ENCODE data around the gene S100A8. TPM values are rescaled to one million over a fixed set of nuclear protein-coding genes. Genes with fewer than 3 reads are reported as not detected.

The S100A8 gene
- not detected in 2 replicates for total RNA-seq (2014; rRNA removed; shearing (Covaris generic); ENCODE audit: low replicate concordance)

DNA sequence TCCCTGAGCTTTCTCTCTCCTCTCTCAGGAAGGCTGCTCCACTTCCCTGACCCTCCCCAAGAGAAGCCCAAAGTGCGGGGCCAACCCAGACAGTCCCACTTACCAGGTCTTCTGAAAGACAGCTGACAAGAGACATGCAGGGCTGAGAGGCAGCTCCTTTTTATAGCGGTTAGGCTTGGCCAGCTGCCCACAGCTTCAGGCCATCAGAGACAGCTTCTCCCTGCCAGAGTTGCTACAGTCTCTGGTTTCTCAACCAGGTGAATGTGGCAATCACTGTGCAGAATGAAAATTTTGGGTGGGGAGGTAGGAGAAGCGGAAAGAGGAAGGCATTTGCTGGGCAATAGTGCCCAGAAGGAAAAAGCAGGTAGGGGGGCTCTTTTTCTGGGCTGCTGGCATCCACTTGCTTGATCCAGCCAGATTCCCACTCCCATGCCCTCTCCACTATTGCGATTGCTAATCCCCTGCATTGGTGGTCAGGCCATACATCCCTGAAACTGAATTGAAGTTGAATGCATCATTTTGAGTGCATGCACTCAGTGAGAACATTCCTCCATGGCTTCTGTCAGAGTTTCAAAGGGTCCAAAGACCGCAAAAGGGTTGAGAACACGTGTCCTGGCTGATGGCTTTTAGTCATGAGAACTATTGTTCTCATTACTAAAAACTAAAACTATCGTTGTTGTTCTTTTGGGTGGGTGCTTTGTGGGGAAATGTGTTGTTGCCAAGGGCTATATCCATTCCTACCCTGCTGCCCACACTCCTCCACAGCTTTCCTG is at the start of gene S100A8:
TSS of gene S100A8 (minus strand) at position 136 of the 773 bp plus-strand sequence. CDS start 538 bp downstream, outside the sequence.
- H3K4me2 ChIP-seq (ENCODE audit: low read depth, low read length, poor library complexity, severe bottlenecking), result no peak within 1 kb of the TSS
- no peaks in the 10 kb centered on the region for H3K9me2 ChIP-seq (replicated peaks; ENCODE audit: insufficient read depth, low read length)
- H3K4me1 ChIP-seq (ENCODE audit: low read length), result no peaks in the 10 kb centered on the region
- H4K20me1 ChIP-seq (ENCODE audit: insufficient read depth, low read depth, low read length), result no peaks in the 10 kb centered on the region
- H3K27me3 ChIP-seq (ENCODE audit: low read length), result no peaks in the 10 kb centered on the region
- H3K9ac ChIP-seq (ENCODE audit: low read length), result no peak within 1 kb of the TSS
- no peak for DNase-seq
- no peak within 1 kb of the TSS for H3K4me3 ChIP-seq (ENCODE audit: low read length)
- H2AFZ ChIP-seq (ENCODE audit: low read length), result no peak within 1 kb of the TSS
- no peaks in the 10 kb centered on the region for H3K79me2 ChIP-seq (ENCODE audit: low read length)
- no peaks in the 10 kb centered on the region for H3K9me3 ChIP-seq (ENCODE audit: low read length)
- no peak within 1 kb of the TSS for H3K27ac ChIP-seq (ENCODE audit: low read length)
- H3K36me3 ChIP-seq (ENCODE audit: insufficient read depth, low read length), result no peaks in the 10 kb centered on the region

DNA sequence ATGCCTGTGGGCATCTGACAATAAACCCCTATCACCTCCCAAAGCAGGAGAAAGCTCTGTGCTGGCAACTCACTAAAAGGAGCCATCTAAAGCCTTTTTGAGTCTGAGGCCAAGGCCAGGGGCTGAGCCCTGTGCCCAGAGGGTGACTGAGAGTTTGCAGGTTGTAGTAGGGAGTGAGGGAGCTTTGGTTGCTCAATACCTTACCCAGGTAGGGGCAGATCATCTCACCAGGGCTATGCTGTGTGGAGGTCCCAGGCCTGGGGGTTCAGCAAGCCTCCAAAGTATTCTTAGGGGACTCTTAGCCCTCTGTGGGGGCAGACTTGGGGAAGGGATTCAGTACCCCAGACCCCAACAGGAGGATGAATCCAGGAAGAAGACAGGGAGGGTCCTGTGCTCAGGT is 48.4 kb upstream of the S100A8 start:
- Histone ChIP-seq H3K27me3 (ENCODE audit: low read length) (no peaks in the 10 kb centered on the region), H3K4me1 (ENCODE audit: low read length) (no peaks in the 10 kb centered on the region), H3K4me3 (ENCODE audit: low read length) (no peak overlapping the region), H2AFZ (ENCODE audit: low read length) (no peak overlapping the region), H3K36me3 (ENCODE audit: insufficient read depth, low read length) (no peaks in the 10 kb centered on the region), H3K9ac (ENCODE audit: low read length) (no peak overlapping the region), H4K20me1 (ENCODE audit: insufficient read depth, low read depth, low read length) (no peaks in the 10 kb centered on the region), H3K9me2 (replicated peaks; ENCODE audit: insufficient read depth, low read length) (no peaks in the 10 kb centered on the region), H3K27ac (ENCODE audit: low read length) (no peak overlapping the region), H3K79me2 (ENCODE audit: low read length) (no peaks in the 10 kb centered on the region), H3K4me2 (ENCODE audit: low read depth, low read length, poor library complexity, severe bottlenecking) (no peak overlapping the region), H3K9me3 (ENCODE audit: low read length) (no peaks in the 10 kb centered on the region)
- no peak for DNase-seq

DNA sequence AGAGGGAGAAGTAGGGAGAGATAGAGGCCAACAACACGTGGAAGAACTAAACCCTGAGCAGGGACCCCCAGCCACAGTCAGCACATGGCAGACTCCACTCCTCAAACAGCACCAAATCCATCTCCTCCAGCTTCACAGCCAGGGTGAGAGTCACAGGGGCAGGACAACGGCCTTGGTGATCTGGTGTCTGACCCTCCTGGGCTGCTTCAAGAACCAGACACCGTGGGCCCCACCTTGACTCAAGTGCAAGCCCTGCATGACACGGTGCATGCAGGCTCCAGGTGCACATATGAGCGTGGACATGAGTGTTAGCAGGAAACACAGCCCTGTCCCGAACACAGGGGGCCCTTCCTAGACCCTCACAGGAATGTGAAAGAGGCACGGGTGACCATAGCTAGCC is 47.7 kb upstream of the S100A8 start:
- Histone ChIP-seq H3K27ac (ENCODE audit: low read length) (no peak overlapping the region), H3K4me1 (ENCODE audit: low read length) (no peaks in the 10 kb centered on the region), H4K20me1 (ENCODE audit: insufficient read depth, low read depth, low read length) (no peaks in the 10 kb centered on the region), H3K4me2 (ENCODE audit: low read depth, low read length, poor library complexity, severe bottlenecking) (no peak overlapping the region), H3K27me3 (ENCODE audit: low read length) (no peaks in the 10 kb centered on the region), H3K9me2 (replicated peaks; ENCODE audit: insufficient read depth, low read length) (no peaks in the 10 kb centered on the region), H2AFZ (ENCODE audit: low read length) (no peak overlapping the region), H3K9me3 (ENCODE audit: low read length) (no peaks in the 10 kb centered on the region), H3K36me3 (ENCODE audit: insufficient read depth, low read length) (no peaks in the 10 kb centered on the region), H3K4me3 (ENCODE audit: low read length) (no peak overlapping the region), H3K79me2 (ENCODE audit: low read length) (no peaks in the 10 kb centered on the region), H3K9ac (ENCODE audit: low read length) (no peak overlapping the region)
- DNase-seq, result no peak

DNA sequence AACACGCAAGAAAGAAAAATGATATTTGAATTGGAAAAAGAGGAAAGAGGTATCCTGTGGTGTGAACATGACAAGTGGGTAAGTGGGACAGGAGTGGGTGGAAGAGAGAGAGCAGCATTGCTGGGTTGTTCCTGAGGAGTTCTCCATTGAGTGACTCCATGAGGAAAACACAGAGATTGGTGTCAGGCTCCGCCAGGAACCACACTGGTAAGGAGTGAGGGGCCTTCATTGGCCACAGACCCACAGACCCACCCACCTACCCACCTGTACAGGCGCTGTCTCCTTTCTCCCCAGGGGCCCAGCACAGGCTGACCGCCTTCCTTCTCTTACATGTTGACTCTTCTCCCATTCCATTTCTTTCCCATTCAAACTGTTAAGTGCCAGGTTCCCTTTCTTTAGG is 46.4 kb upstream of the S100A8 start:
- H3K9me2 ChIP-seq (replicated peaks; ENCODE audit: insufficient read depth, low read length), result no peaks in the 10 kb centered on the region
- H3K9ac ChIP-seq (ENCODE audit: low read length), result no peak overlapping the region
- H4K20me1 ChIP-seq (ENCODE audit: insufficient read depth, low read depth, low read length), result no peaks in the 10 kb centered on the region
- H3K4me2 ChIP-seq (ENCODE audit: low read depth, low read length, poor library complexity, severe bottlenecking), result no peak overlapping the region
- H3K27me3 ChIP-seq (ENCODE audit: low read length), result no peaks in the 10 kb centered on the region
- no peaks in the 10 kb centered on the region for H3K9me3 ChIP-seq (ENCODE audit: low read length)
- H2AFZ ChIP-seq (ENCODE audit: low read length), result no peak overlapping the region
- no peaks in the 10 kb centered on the region for H3K79me2 ChIP-seq (ENCODE audit: low read length)
- H3K4me3 ChIP-seq (ENCODE audit: low read length), result no peak overlapping the region
- H3K36me3 ChIP-seq (ENCODE audit: insufficient read depth, low read length), result no peaks in the 10 kb centered on the region
- H3K4me1 ChIP-seq (ENCODE audit: low read length), result no peaks in the 10 kb centered on the region
- no peak for DNase-seq
- H3K27ac ChIP-seq (ENCODE audit: low read length), result no peak overlapping the region

DNA sequence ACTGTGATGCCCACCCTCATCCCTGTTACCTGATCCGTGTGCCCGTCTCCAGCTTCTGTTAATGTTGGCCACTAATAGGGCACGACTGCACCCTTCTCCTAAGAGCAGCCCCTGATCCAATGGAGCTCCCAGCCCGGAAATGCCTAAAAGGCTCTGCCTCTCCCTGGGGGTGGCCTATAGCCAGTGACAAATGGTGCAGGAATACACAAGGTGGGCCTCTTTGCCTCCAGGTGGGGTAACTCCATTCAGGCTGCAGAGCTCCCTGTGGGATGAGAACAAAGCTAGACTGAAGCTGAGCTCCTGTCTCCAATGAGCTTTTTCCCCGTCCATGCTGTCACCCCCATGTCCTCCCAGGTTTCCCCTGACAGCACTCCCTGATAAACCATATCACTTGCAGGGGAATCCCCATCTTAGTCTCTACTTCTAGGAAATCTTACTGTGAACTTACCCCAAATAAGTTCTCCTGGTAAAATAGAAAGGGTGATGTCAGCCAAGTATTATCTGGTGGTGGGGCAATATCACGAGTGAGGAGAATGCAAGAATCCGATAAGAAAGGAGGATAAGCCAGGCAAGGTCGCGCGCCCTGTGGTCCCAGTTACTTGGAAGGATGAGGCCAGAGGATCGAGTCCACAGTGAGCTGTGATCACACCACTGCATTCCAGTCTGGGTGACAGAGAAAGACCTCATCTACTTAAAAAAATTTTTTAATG is 44.0 kb upstream of the S100A8 start:
- Histone ChIP-seq H3K27me3 (ENCODE audit: low read length) (no peaks in the 10 kb centered on the region), H2AFZ (ENCODE audit: low read length) (no peak overlapping the region), H3K4me1 (ENCODE audit: low read length) (no peaks in the 10 kb centered on the region), H4K20me1 (ENCODE audit: insufficient read depth, low read depth, low read length) (no peaks in the 10 kb centered on the region), H3K27ac (ENCODE audit: low read length) (no peak overlapping the region), H3K4me2 (ENCODE audit: low read depth, low read length, poor library complexity, severe bottlenecking) (no peak overlapping the region), H3K9me3 (ENCODE audit: low read length) (no peaks in the 10 kb centered on the region), H3K9me2 (replicated peaks; ENCODE audit: insufficient read depth, low read length) (no peaks in the 10 kb centered on the region), H3K9ac (ENCODE audit: low read length) (no peak overlapping the region), H3K36me3 (ENCODE audit: insufficient read depth, low read length) (no peaks in the 10 kb centered on the region), H3K79me2 (ENCODE audit: low read length) (no peaks in the 10 kb centered on the region), H3K4me3 (ENCODE audit: low read length) (no peak overlapping the region)
- peak; percentile 36 for DNase-seq

DNA sequence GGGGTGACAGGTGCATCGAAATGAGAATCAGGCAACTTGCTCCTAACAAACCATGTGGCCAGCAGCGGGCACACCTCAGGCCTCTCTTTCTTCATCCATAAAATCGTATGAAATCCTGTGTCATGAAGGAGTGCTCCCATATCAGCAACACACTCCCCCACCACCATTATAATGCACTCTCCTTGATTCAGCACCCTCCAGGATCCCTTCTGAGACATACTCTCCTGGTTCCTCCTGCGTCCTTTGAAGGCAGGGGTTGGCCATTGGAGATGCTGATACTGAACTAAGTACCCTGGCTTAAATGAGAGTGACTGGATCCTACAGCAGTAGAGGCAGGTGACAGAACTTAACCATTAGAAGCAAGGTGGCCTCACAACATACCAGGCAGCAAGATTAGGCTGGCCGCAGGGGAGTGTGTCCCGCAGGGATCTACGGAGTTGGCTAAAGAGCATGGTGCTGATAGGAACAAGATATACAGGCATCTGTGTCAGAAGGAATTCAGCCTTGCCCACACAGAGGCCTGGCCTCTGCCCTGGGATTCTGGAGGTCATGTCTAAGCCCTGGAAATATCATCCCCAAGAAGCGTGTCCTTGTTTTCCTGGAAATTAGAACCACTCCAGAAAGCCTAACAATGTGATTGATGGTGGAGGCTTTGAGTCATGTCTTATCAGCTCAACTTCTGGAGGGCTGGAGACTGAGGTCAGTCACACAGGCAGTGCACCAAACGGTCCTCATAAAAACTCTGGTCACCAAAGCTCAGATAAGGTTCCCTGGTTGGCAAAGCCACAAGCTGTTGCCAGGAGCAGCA is 42.2 kb upstream of the S100A8 start:
- Histone ChIP-seq H2AFZ (ENCODE audit: low read length) (no peak overlapping the region), H3K36me3 (ENCODE audit: insufficient read depth, low read length) (no peaks in the 10 kb centered on the region), H3K27me3 (ENCODE audit: low read length) (no peaks in the 10 kb centered on the region), H4K20me1 (ENCODE audit: insufficient read depth, low read depth, low read length) (no peaks in the 10 kb centered on the region), H3K4me3 (ENCODE audit: low read length) (no peak overlapping the region), H3K4me1 (ENCODE audit: low read length) (no peaks in the 10 kb centered on the region), H3K9me3 (ENCODE audit: low read length) (no peaks in the 10 kb centered on the region), H3K27ac (ENCODE audit: low read length) (no peak overlapping the region), H3K9ac (ENCODE audit: low read length) (no peak overlapping the region), H3K79me2 (ENCODE audit: low read length) (no peaks in the 10 kb centered on the region), H3K9me2 (replicated peaks; ENCODE audit: insufficient read depth, low read length) (no peaks in the 10 kb centered on the region), H3K4me2 (ENCODE audit: low read depth, low read length, poor library complexity, severe bottlenecking) (no peak overlapping the region)
- DNase-seq, result no peak

DNA sequence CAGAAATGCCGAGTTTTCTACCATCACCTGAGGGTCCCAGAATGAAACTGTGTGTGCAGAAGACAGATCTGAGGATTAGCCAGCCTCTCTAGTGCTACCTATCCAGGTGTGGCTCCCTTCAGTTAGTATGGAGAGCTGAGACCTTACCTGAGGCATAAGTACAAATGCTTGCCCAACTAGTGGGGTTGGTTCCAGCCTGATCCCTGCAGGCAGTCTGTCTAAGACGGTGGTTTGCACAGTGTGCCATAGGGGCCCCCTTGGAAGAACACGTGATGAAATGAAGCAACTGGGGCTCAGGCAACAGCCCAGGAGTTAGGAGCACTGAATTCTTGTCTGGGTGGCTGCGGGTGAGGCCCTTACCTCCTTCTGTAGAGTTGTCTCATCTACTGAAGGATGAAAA is 41.1 kb upstream of the S100A8 start:
- H3K9me2 ChIP-seq (replicated peaks; ENCODE audit: insufficient read depth, low read length), result no peaks in the 10 kb centered on the region
- H3K36me3 ChIP-seq (ENCODE audit: insufficient read depth, low read length), result no peaks in the 10 kb centered on the region
- H3K4me3 ChIP-seq (ENCODE audit: low read length), result no peak overlapping the region
- H3K79me2 ChIP-seq (ENCODE audit: low read length), result no peaks in the 10 kb centered on the region
- H2AFZ ChIP-seq (ENCODE audit: low read length), result no peak overlapping the region
- DNase-seq, result no peak
- no peaks in the 10 kb centered on the region for H3K4me1 ChIP-seq (ENCODE audit: low read length)
- no peaks in the 10 kb centered on the region for H3K9me3 ChIP-seq (ENCODE audit: low read length)
- no peak overlapping the region for H3K27ac ChIP-seq (ENCODE audit: low read length)
- no peaks in the 10 kb centered on the region for H4K20me1 ChIP-seq (ENCODE audit: insufficient read depth, low read depth, low read length)
- H3K9ac ChIP-seq (ENCODE audit: low read length), result no peak overlapping the region
- H3K27me3 ChIP-seq (ENCODE audit: low read length), result no peaks in the 10 kb centered on the region
- H3K4me2 ChIP-seq (ENCODE audit: low read depth, low read length, poor library complexity, severe bottlenecking), result no peak overlapping the region

DNA sequence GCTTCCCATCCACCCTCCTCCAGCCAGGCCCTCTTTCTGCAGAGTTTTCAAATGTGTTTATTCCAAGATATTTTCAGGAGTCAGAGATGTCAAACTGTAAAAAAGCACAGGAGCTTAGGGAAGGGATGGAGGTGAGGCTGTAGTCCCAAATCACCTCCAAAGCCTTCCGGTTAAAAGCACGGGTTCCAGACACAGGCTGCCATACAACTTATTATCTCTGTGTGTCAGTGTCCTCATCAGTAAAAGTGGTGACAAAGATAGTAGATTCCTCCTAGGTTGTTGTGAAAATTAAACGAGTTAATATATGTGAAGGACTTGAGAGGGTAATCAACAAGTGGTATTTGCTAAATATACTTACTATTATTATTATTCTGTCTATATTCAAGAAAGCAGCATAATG is 40.6 kb upstream of the S100A8 start:
- H3K36me3 ChIP-seq (ENCODE audit: insufficient read depth, low read length), result no peaks in the 10 kb centered on the region
- H3K27me3 ChIP-seq (ENCODE audit: low read length), result no peaks in the 10 kb centered on the region
- H3K27ac ChIP-seq (ENCODE audit: low read length), result no peak overlapping the region
- no peaks in the 10 kb centered on the region for H3K4me1 ChIP-seq (ENCODE audit: low read length)
- DNase-seq, result no peak
- H3K4me2 ChIP-seq (ENCODE audit: low read depth, low read length, poor library complexity, severe bottlenecking), result no peak overlapping the region
- no peak overlapping the region for H3K4me3 ChIP-seq (ENCODE audit: low read length)
- no peaks in the 10 kb centered on the region for H3K9me2 ChIP-seq (replicated peaks; ENCODE audit: insufficient read depth, low read length)
- no peak overlapping the region for H2AFZ ChIP-seq (ENCODE audit: low read length)
- no peaks in the 10 kb centered on the region for H4K20me1 ChIP-seq (ENCODE audit: insufficient read depth, low read depth, low read length)
- H3K9me3 ChIP-seq (ENCODE audit: low read length), result no peaks in the 10 kb centered on the region
- H3K9ac ChIP-seq (ENCODE audit: low read length), result no peak overlapping the region
- H3K79me2 ChIP-seq (ENCODE audit: low read length), result no peaks in the 10 kb centered on the region

Data from Karpas-422 (cell line).